HG03135 (cell line): ENCODE measurements around the gene FABP1.

Experiments
- ATAC-seq: cut with Tn5 transposase; IDR thresholded peaks from one replicate; pipeline ENCODE4 v1.9.1; 2021; ENCODE audit warnings: mild to moderate bottlenecking, moderate library complexity; ENCODE audit not compliant: unreplicated experiment

FABP1 gene

GRCh38 chr2:88127888-88128653, at the start of gene FABP1:
FABP1 (minus strand) TSS chr2:88128062; CDS start chr2:88128017, 45 bp downstream.
- ATAC-seq = no peak

- no peak for ATAC-seq
These were observed 49.7 kb upstream of the FABP1 start for GRCh38 chr2:88177556-88177955.

GRCh38 chr2:88176352-88176984, 48.6 kb upstream of the FABP1 start:
- no peak for ATAC-seq

- no peak for ATAC-seq
These were observed 45.0 kb upstream of the FABP1 start for GRCh38 chr2:88172882-88173281.

- no peak for ATAC-seq
These were observed 44.1 kb upstream of the FABP1 start for GRCh38 chr2:88171966-88172365.

GRCh38 chr2:88170472-88170892, 42.6 kb upstream of the FABP1 start:
- ATAC-seq = no peak

- no peak for ATAC-seq
These were observed 40.5 kb upstream of the FABP1 start for GRCh38 chr2:88168386-88168785.

GRCh38 chr2:88167740-88168139, 39.9 kb upstream of the FABP1 start:
- no peak for ATAC-seq

- ATAC-seq = no peak
These were observed 37.6 kb upstream of the FABP1 start for GRCh38 chr2:88165332-88166003.

- no peak for ATAC-seq
These were observed 33.8 kb upstream of the FABP1 start for GRCh38 chr2:88161446-88162244.

- no peak for ATAC-seq
These were observed 32.7 kb upstream of the FABP1 start for GRCh38 chr2:88160517-88160916.

GRCh38 chr2:88159955-88160415, 32.1 kb upstream of the FABP1 start:
- no peak for ATAC-seq

GRCh38 chr2:88159481-88159880, 31.6 kb upstream of the FABP1 start:
- no peak for ATAC-seq

GRCh38 chr2:88148929-88149438, 21.1 kb upstream of the FABP1 start:
- no peak for ATAC-seq

GRCh38 chr2:88147145-88147544, 19.3 kb upstream of the FABP1 start:
- no peak for ATAC-seq

GRCh38 chr2:88146590-88146989, 18.7 kb upstream of the FABP1 start:
- no peak for ATAC-seq

GRCh38 chr2:88144914-88145497, 17.1 kb upstream of the FABP1 start:
- no peak for ATAC-seq

GRCh38 chr2:88144271-88144670, 16.4 kb upstream of the FABP1 start:
- no peak for ATAC-seq

- no peak for ATAC-seq
These were observed 14.1 kb upstream of the FABP1 start for GRCh38 chr2:88141952-88142351.

- no peak for ATAC-seq
These were observed 11.9 kb upstream of the FABP1 start for GRCh38 chr2:88139804-88140203.
